Liver (tissue), 9 donors: ENCODE results near the gene SMAD1. TPM values are rescaled to one million over a fixed set of nuclear protein-coding genes. Genes with fewer than 3 reads are reported as not detected.

Experiments
- DNase-seq: peaks from one replicate; pipeline ENCODE4 v3.0.0-alpha.2; 2017; ENCODE audit warnings: low spot score
- H3K27ac ChIP-seq, 2 donors: one replicate each; pipeline ENCODE4 v1.7.0; 2013; ENCODE audit warnings: inconsistent platforms in 2 of 2, low read length in 2 of 2, control low read depth in 1 of 2, low read depth in 1 of 2, mild to moderate bottlenecking in 1 of 2
- H3K27me3 ChIP-seq, 4 donors: one replicate each; pipeline versions ENCODE4 v1.6.1 to v1.7.0; 2013; ENCODE audit warnings: low read length in 3 of 4, inconsistent platforms in 1 of 4, mild to moderate bottlenecking in 1 of 4, moderate library complexity in 1 of 4; ENCODE audit not compliant: control insufficient read depth in 4 of 4, insufficient read depth in 4 of 4
- H3K36me3 ChIP-seq, 4 donors: one replicate each; pipeline versions ENCODE4 v1.6.1 to v1.7.0; 2013; ENCODE audit warnings: low read length in 3 of 4, mild to moderate bottlenecking in 3 of 4, low read depth in 1 of 4, moderate library complexity in 1 of 4; ENCODE audit not compliant: control insufficient read depth in 4 of 4, insufficient read depth in 3 of 4
- H3K4me1 ChIP-seq, 4 donors: one replicate each; pipeline versions ENCODE4 v1.6.1 to v1.7.0; 2013; ENCODE audit warnings: low read length in 3 of 4, mild to moderate bottlenecking in 3 of 4, moderate library complexity in 1 of 4; ENCODE audit not compliant: control insufficient read depth in 4 of 4, insufficient read depth in 4 of 4
- H3K4me3 ChIP-seq, 3 donors: one replicate each; pipeline versions ENCODE4 v1.6.1 to v1.7.0; 2013; ENCODE audit warnings: low read length in 3 of 3, control low read depth in 1 of 3, low read depth in 1 of 3, mild to moderate bottlenecking in 1 of 3
- H3K9ac ChIP-seq, 2 donors: one replicate each; pipeline ENCODE4 v1.7.0; 2013; ENCODE audit warnings: low read length in 2 of 2, mild to moderate bottlenecking in 2 of 2, moderate library complexity in 2 of 2, control low read depth in 1 of 2, low read depth in 1 of 2
- H3K9me3 ChIP-seq, 4 donors: one replicate each; pipeline versions ENCODE4 v1.6.1 to v1.7.0; 2013; ENCODE audit warnings: low read length in 3 of 4; ENCODE audit not compliant: control insufficient read depth in 4 of 4
- EGR1 ChIP-seq, 2 donors: IDR thresholded peaks; 2 replicates each; pipeline ENCODE4 v1.6.1; 2016 to 2018; ENCODE audit warnings: antibody characterized with exemption in 2 of 2, low read depth in 2 of 2
- FOXA1 ChIP-seq: IDR thresholded peaks from 2 replicates; pipeline ENCODE4 v1.6.1; 2016; ENCODE audit warnings: antibody characterized with exemption
- FOXA2 ChIP-seq: IDR thresholded peaks from 2 replicates; pipeline ENCODE4 v1.6.1; 2016; ENCODE audit warnings: antibody characterized with exemption
- GABPA ChIP-seq, 2 donors: IDR thresholded peaks in 1 of 2; conservative IDR thresholded peaks in 1 of 2; 2 replicates each; pipeline ENCODE4 v1.6.1; 2016; ENCODE audit warnings: antibody characterized with exemption in 2 of 2, mild to moderate bottlenecking in 1 of 2, moderate library complexity in 1 of 2
- HNF4A ChIP-seq, 2 donors: conservative IDR thresholded peaks; 2 replicates each; pipeline ENCODE4 v1.6.1; 2016; ENCODE audit warnings: antibody characterized with exemption in 2 of 2, mild to moderate bottlenecking in 2 of 2
- JUND ChIP-seq, 2 donors: IDR thresholded peaks; 2 replicates each; pipeline ENCODE4 v1.6.1; 2016; ENCODE audit warnings: antibody characterized with exemption in 2 of 2
- MAX ChIP-seq: IDR thresholded peaks from 2 replicates; pipeline ENCODE4 v1.6.1; 2016; ENCODE audit warnings: antibody characterized with exemption
- NR2F2 ChIP-seq: IDR thresholded peaks from 2 replicates; pipeline ENCODE4 v1.6.1; 2016; ENCODE audit warnings: antibody characterized with exemption
- RAD21 ChIP-seq, 2 donors: IDR thresholded peaks; 2 replicates each; pipeline ENCODE4 v1.6.1; 2016; ENCODE audit warnings: antibody characterized with exemption in 2 of 2, mild to moderate bottlenecking in 2 of 2
- RXRA ChIP-seq, 2 donors: IDR thresholded peaks; 2 replicates each; pipeline ENCODE4 v1.6.1; 2017 to 2018; ENCODE audit warnings: antibody characterized with exemption in 2 of 2, mild to moderate bottlenecking in 1 of 2
- SP1 ChIP-seq: IDR thresholded peaks from 2 replicates; pipeline ENCODE4 v1.6.1; 2018; ENCODE audit warnings: antibody characterized with exemption, mild to moderate bottlenecking
- TAF1 ChIP-seq: conservative IDR thresholded peaks from 2 replicates; pipeline ENCODE4 v1.6.1; 2016; ENCODE audit warnings: antibody characterized with exemption, mild to moderate bottlenecking
- YY1 ChIP-seq: IDR thresholded peaks from 2 replicates; pipeline ENCODE4 v1.6.1; 2016; ENCODE audit warnings: antibody characterized with exemption, mild to moderate bottlenecking
- ZBTB33 ChIP-seq: IDR thresholded peaks from 2 replicates; pipeline ENCODE4 v1.6.1; 2016; ENCODE audit warnings: antibody characterized with exemption
- WGBS: extraction: QIAGEN DNeasy Blood & Tissue Kit; methylation state at CpG from one replicate; pipeline ENCODE4 v1.1.7; 2013; 5-methylcytosine and 5-hydroxymethylcytosine counted together
- polyA plus RNA-seq, 2 donors: library from polyadenylated mRNA; stranded (reverse) in 1 of 2; unstranded in 1 of 2; fragments of 200-250 nt in 1 of 2; fragments of >200 nt in 1 of 2; fragmentation: Nextera tagmentation in 1 of 2; extraction: Ambion mirVana in 1 of 2; gene quantifications; one replicate each; pipeline versions ENCODE4 v1.2.1 to v1.2.3, GENCODE V29; 2013 to 2015
- total RNA-seq, 2 donors: library from RNA; depleted of rRNA; stranded (reverse); fragments of >200 nt; gene quantifications; one replicate each; pipeline ENCODE4 v1.2.3, GENCODE V29; 2014
- TF ChIP-seq, protein P1 (sequence below): IDR thresholded peaks from 2 replicates; pipeline ENCODE4 v1.6.1; 2016; ENCODE audit warnings: antibody characterized with exemption, mild to moderate bottlenecking
- TF ChIP-seq, protein P2 (sequence below): fragments of 150-350 bp; IDR thresholded peaks from 2 replicates; pipeline ENCODE4 v1.5.1; 2017; ENCODE audit warnings: improper control_type of control experiment, low read depth, low read length; ENCODE audit not compliant: missing input control
- donor health status: healthy.
- donor health status: healthy.
- donor health status: healthy.
- donor health status: healthy.
- donor health status: healthy.

The SMAD1 gene
- total and polyA plus RNA-seq, 4 donors, result 6.3 to 43.8 (median 14.6) TPM

- no peak overlapping the region for H3K4me3 ChIP-seq
- no peaks in the 10 kb centered on the region for H3K36me3 ChIP-seq
- no peak for DNase-seq
- no peaks in the 10 kb centered on the region for H3K9me3 ChIP-seq
- no peak for TF ChIP-seq TAF1
- no peak for TF ChIP-seq JUND (IDR thresholded peaks at IDR 0.05)
- TF ChIP-seq YY1, result no peak
- TF ChIP-seq EGR1 (IDR thresholded peaks at IDR 0.05; ENCODE audit: low read depth in 2 of 2), result no peak
- no peak for TF ChIP-seq FOXA1
- TF ChIP-seq, protein P1, sequence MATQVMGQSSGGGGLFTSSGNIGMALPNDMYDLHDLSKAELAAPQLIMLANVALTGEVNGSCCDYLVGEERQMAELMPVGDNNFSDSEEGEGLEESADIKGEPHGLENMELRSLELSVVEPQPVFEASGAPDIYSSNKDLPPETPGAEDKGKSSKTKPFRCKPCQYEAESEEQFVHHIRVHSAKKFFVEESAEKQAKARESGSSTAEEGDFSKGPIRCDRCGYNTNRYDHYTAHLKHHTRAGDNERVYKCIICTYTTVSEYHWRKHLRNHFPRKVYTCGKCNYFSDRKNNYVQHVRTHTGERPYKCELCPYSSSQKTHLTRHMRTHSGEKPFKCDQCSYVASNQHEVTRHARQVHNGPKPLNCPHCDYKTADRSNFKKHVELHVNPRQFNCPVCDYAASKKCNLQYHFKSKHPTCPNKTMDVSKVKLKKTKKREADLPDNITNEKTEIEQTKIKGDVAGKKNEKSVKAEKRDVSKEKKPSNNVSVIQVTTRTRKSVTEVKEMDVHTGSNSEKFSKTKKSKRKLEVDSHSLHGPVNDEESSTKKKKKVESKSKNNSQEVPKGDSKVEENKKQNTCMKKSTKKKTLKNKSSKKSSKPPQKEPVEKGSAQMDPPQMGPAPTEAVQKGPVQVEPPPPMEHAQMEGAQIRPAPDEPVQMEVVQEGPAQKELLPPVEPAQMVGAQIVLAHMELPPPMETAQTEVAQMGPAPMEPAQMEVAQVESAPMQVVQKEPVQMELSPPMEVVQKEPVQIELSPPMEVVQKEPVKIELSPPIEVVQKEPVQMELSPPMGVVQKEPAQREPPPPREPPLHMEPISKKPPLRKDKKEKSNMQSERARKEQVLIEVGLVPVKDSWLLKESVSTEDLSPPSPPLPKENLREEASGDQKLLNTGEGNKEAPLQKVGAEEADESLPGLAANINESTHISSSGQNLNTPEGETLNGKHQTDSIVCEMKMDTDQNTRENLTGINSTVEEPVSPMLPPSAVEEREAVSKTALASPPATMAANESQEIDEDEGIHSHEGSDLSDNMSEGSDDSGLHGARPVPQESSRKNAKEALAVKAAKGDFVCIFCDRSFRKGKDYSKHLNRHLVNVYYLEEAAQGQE, result no peak
- no peak for TF ChIP-seq ZBTB33
- TF ChIP-seq HNF4A (conservative IDR thresholded peaks at IDR 0.05), result no peak
- no peak for TF ChIP-seq RAD21 (IDR thresholded peaks at IDR 0.05)
- no peaks in the 10 kb centered on the region for H3K27me3 ChIP-seq
- H3K27ac ChIP-seq, result no peak overlapping the region
- peaks cover 5 to 21% (median 20%) of the 10 kb centered on the region in 4 donors for H3K4me1 ChIP-seq
- WGBS, result 89% methylated on average over 3 of the region's 3 CpGs
- H3K9ac ChIP-seq, result no peak overlapping the region
These were observed 46.0 kb upstream of the SMAD1 start for GRCh38 chr4:145435646-145436045.

DNA sequence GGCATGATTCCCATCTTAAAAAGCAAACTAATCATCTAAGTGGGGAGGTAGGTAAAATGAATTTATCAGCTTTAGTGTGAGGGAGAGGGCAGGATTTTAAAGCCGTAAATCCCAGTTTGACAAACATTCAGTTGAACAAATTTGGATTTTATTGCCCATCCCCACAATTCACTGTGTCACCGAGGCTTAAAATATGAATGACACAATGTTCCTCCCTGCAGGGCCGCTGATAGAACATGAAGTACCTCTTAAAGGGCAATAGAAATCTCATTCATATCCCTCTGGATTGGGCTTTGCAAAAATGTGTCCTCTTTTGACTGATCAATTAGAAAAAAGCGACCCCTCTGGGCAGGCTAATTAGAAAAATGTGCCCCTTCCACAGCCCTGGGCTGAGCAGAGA, 45.5 kb upstream of the SMAD1 start:
- 91% methylated on average over 4 of the region's 4 CpGs for WGBS
- DNase-seq, result no peak
- H3K9me3 ChIP-seq, result no peaks in the 10 kb centered on the region
- H3K9ac ChIP-seq, result no peak overlapping the region
- TF ChIP-seq FOXA2 (no peak), MAX (no peak), SP1 (no peak), NR2F2 (no peak), GABPA (IDR thresholded peaks at IDR 0.05 in 1 of 2, conservative IDR thresholded peaks at IDR 0.05 in 1 of 2) (no peak)
- no peaks in the 10 kb centered on the region for H3K36me3 ChIP-seq
- peaks cover 7 to 21% (median 20%) of the 10 kb centered on the region in 4 donors for H3K4me1 ChIP-seq
- no peak overlapping the region for H3K27ac ChIP-seq
- H3K27me3 ChIP-seq, result no peaks in the 10 kb centered on the region
- no peak overlapping the region for H3K4me3 ChIP-seq

DNA sequence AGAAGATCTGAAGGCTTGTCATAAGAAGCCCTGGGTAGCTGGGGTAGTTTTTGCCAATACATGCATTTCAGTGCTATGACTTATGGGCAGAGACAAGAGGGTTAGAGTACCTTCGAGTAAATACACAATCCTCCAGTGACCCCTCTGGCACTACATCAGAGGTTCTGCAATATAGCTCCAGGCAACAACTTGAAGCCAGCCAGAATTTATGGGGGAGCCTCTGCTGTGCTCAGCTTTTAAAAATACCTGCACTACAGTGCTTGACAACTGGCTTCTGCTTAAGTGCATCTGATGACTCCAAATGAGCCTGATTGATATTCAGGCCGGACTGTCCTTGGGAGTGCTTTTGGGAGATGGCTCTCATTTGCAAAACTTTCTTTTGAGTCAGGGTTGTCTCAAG, 44.9 kb upstream of the SMAD1 start:
- H3K4me3 ChIP-seq, result no peak overlapping the region
- no peak overlapping the region for H3K27ac ChIP-seq
- peaks cover 7 to 21% (median 20%) of the 10 kb centered on the region in 4 donors for H3K4me1 ChIP-seq
- WGBS, result 67% methylated on average over 2 of the region's 2 CpGs
- no peaks in the 10 kb centered on the region for H3K36me3 ChIP-seq
- H3K27me3 ChIP-seq, result no peaks in the 10 kb centered on the region
- no peak for DNase-seq
- H3K9ac ChIP-seq, result no peak overlapping the region
- no peaks in the 10 kb centered on the region for H3K9me3 ChIP-seq
- TF ChIP-seq MAX (no peak), FOXA1 (no peak), JUND (IDR thresholded peaks at IDR 0.05) (no peak), EGR1 (IDR thresholded peaks at IDR 0.05; ENCODE audit: low read depth in 2 of 2) (no peak), HNF4A (conservative IDR thresholded peaks at IDR 0.05) (no peak), TAF1 (no peak), RXRA (IDR thresholded peaks at IDR 0.05) (no peak)
- TF ChIP-seq, protein P2, sequence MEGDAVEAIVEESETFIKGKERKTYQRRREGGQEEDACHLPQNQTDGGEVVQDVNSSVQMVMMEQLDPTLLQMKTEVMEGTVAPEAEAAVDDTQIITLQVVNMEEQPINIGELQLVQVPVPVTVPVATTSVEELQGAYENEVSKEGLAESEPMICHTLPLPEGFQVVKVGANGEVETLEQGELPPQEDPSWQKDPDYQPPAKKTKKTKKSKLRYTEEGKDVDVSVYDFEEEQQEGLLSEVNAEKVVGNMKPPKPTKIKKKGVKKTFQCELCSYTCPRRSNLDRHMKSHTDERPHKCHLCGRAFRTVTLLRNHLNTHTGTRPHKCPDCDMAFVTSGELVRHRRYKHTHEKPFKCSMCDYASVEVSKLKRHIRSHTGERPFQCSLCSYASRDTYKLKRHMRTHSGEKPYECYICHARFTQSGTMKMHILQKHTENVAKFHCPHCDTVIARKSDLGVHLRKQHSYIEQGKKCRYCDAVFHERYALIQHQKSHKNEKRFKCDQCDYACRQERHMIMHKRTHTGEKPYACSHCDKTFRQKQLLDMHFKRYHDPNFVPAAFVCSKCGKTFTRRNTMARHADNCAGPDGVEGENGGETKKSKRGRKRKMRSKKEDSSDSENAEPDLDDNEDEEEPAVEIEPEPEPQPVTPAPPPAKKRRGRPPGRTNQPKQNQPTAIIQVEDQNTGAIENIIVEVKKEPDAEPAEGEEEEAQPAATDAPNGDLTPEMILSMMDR, result no peak
- TF ChIP-seq, protein P1, result no peak
